OCI-LY1 (cell line): ENCODE measurements around the gene MRO.

ENCODE experiments used
- EZH2 ChIP-seq: fragments of 200-600 bp; sonication (generic), shearing (Covaris generic); IDR thresholded peaks from 2 replicates; pipeline ENCODE4 v1.8.0; 2017; ENCODE audit warnings: borderline replicate concordance, mixed run types, mild to moderate bottlenecking, antibody characterized with exemption, low read length, moderate library complexity, mixed read lengths
- TF ChIP-seq, protein P1 (sequence below): fragments of 200-600 bp; sonication (generic), shearing (Covaris generic); IDR thresholded peaks from 2 replicates; pipeline ENCODE4 v1.5.1; 2017; ENCODE audit warnings: mild to moderate bottlenecking, antibody characterized with exemption, low read length, moderate library complexity, mixed read lengths

GRCh38 chr18:50863840-50864375 is 44.1 kb upstream of the MRO start:
- TF ChIP-seq, protein P1, sequence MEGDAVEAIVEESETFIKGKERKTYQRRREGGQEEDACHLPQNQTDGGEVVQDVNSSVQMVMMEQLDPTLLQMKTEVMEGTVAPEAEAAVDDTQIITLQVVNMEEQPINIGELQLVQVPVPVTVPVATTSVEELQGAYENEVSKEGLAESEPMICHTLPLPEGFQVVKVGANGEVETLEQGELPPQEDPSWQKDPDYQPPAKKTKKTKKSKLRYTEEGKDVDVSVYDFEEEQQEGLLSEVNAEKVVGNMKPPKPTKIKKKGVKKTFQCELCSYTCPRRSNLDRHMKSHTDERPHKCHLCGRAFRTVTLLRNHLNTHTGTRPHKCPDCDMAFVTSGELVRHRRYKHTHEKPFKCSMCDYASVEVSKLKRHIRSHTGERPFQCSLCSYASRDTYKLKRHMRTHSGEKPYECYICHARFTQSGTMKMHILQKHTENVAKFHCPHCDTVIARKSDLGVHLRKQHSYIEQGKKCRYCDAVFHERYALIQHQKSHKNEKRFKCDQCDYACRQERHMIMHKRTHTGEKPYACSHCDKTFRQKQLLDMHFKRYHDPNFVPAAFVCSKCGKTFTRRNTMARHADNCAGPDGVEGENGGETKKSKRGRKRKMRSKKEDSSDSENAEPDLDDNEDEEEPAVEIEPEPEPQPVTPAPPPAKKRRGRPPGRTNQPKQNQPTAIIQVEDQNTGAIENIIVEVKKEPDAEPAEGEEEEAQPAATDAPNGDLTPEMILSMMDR, result no peak
- TF ChIP-seq EZH2, result no peak
